HEK293T (cell line): ENCODE measurements around the gene POM121L2.

Experiments used
- BHLHE40 ChIP-seq: fragments of 450-650 bp; IDR thresholded peaks from 2 replicates; pipeline ENCODE4 v1.6.1; 2016; ENCODE audit warnings: mild to moderate bottlenecking, moderate library complexity, borderline replicate concordance
- CTBP1 ChIP-seq: fragments of 450-650 bp; IDR thresholded peaks from 2 replicates; pipeline ENCODE4 v1.6.1; 2016; ENCODE audit warnings: borderline replicate concordance
- L3MBTL2 ChIP-seq: fragments of 450-650 bp; conservative IDR thresholded peaks from 2 replicates; pipeline ENCODE4 v1.6.1; 2016; ENCODE audit warnings: mild to moderate bottlenecking
- NFRKB ChIP-seq: fragments of 450-650 bp; IDR thresholded peaks from 2 replicates; pipeline ENCODE4 v1.6.1; 2016; ENCODE audit warnings: mild to moderate bottlenecking, moderate library complexity
- SUZ12 ChIP-seq: fragments of 450-650 bp; IDR thresholded peaks from 2 replicates; pipeline ENCODE4 v1.6.1; 2016; ENCODE audit warnings: mild to moderate bottlenecking
- TF ChIP-seq, protein P1 (sequence below): fragments of 450-650 bp; IDR thresholded peaks from 2 replicates; pipeline ENCODE4 v1.6.1; 2016

DNA sequence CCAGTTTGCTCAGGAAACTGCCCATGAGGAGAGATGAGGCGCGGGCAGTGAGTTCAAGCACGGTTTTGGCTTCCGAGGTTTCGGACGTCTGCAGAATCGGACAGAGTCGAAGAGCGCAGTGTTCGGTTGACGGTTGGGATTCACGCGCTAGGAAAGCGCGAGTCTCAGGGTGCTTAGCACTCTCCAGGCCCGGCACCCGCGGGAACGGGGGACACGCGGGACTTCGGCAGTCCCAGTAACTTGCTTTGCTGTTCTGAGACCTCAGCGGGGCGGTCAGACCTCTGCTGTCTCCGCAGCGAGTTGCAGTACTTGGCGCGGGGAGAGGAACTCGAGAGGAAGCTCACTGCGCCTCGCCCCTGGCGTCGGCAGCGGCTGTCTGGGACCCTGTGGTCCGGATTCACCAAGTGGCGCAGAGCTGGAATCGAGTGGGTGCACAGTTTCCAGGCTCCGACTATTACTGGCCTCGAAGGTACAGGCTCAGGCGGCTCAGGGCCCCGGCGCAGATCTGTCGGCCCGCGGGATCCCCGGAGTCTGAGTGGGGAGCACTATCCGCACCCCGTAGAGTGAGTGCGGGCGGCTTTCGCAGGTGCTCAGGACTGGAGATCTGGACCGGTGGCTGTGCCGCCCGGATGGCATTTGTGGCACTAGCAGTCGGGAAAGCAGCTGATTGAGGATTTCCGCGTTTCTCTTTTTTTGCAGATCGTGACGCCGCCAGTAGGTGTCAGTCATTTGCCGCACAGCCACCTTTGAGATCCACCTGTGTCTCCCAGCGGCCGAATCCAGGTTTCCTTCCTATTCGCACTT, at the start of gene POM121L2:
- TF ChIP-seq, protein P1, sequence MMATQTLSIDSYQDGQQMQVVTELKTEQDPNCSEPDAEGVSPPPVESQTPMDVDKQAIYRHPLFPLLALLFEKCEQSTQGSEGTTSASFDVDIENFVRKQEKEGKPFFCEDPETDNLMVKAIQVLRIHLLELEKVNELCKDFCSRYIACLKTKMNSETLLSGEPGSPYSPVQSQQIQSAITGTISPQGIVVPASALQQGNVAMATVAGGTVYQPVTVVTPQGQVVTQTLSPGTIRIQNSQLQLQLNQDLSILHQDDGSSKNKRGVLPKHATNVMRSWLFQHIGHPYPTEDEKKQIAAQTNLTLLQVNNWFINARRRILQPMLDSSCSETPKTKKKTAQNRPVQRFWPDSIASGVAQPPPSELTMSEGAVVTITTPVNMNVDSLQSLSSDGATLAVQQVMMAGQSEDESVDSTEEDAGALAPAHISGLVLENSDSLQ: peak; percentile 82
- TF ChIP-seq SUZ12 (no peak), BHLHE40 (no peak), CTBP1 (no peak), L3MBTL2 (peak; percentile 85), NFRKB (no peak)
